Lung (tissue), 12 donors: Measurements from ENCODE around the gene SOBP. TPM values are rescaled to one million over a fixed set of nuclear protein-coding genes. Genes with fewer than 3 reads are reported as not detected.

Experiments used
- ATAC-seq: fragments of 200-7000 bp; cut with Tn5 transposase; one replicate; pipeline ENCODE4 v1.9.1; 2020; ENCODE audit warnings: moderate number of reproducible peaks; ENCODE audit not compliant: insufficient read depth, low FRiP score
- DNase-seq, 3 donors: peaks; one replicate each; pipeline ENCODE4 v3.0.0-alpha.2; 2013 to 2017
- H3K27ac ChIP-seq, 2 donors: one replicate each; pipeline ENCODE4 v1.5.1; 2013; ENCODE audit warnings: mild to moderate bottlenecking in 2 of 2, moderate library complexity in 2 of 2, control low read depth in 1 of 2, inconsistent platforms in 1 of 2, low read depth in 1 of 2, low read length in 1 of 2
- H3K27me3 ChIP-seq, 3 donors: one replicate each; pipeline ENCODE4 v1.5.1; 2013; ENCODE audit warnings: low read length in 2 of 3; ENCODE audit not compliant: control insufficient read depth in 3 of 3, insufficient read depth in 3 of 3
- H3K36me3 ChIP-seq, 4 donors: one replicate each; pipeline ENCODE4 v1.5.1; 2013; ENCODE audit warnings: low read length in 4 of 4, mild to moderate bottlenecking in 1 of 4, moderate library complexity in 1 of 4; ENCODE audit not compliant: control insufficient read depth in 4 of 4, insufficient read depth in 4 of 4
- H3K4me1 ChIP-seq, 5 donors: one replicate each; pipeline ENCODE4 v1.5.1; 2013; ENCODE audit warnings: low read length in 5 of 5, mild to moderate bottlenecking in 2 of 5, moderate library complexity in 1 of 5; ENCODE audit not compliant: control insufficient read depth in 5 of 5, insufficient read depth in 5 of 5
- H3K4me3 ChIP-seq: one replicate; pipeline ENCODE4 v1.5.1; 2013; ENCODE audit warnings: mild to moderate bottlenecking, control low read depth, moderate library complexity
- H3K9ac ChIP-seq, 2 donors: one replicate each; pipeline ENCODE4 v1.5.1; 2013; ENCODE audit warnings: low read length in 2 of 2, control low read depth in 1 of 2; ENCODE audit not compliant: insufficient read depth in 1 of 2
- H3K9me3 ChIP-seq, 4 donors: one replicate each; pipeline ENCODE4 v1.5.1; 2013; ENCODE audit warnings: low read length in 3 of 4, mild to moderate bottlenecking in 1 of 4, moderate library complexity in 1 of 4; ENCODE audit not compliant: control insufficient read depth in 4 of 4, insufficient read depth in 3 of 4
- CTCF ChIP-seq: IDR thresholded peaks from 2 replicates; pipeline ENCODE4 v1.5.1; 2012; ENCODE audit warnings: mild to moderate bottlenecking; ENCODE audit errors: control extremely low read depth, extremely low read depth
- WGBS, 2 donors: extraction: QIAGEN DNeasy Blood & Tissue Kit; methylation state at CpG; one replicate each; pipeline ENCODE4 v1.1.7; 2013; 5-methylcytosine and 5-hydroxymethylcytosine counted together
- polyA plus RNA-seq, 2 donors: library from polyadenylated mRNA; stranded (reverse); fragments of 200-250 nt; gene quantifications; one replicate each; pipeline ENCODE4 v1.2.1, GENCODE V29; 2013
- total RNA-seq, 2 donors: library from RNA; depleted of rRNA in 1 of 2; stranded (reverse); fragments of >200 nt in 1 of 2; gene quantifications; one replicate each; pipeline ENCODE4 v1.2.1, GENCODE V29; 2014 to 2021
- donor health status: control.
- donor health status: control.
- donor health status: Bipolar disorder and iron deficiency.
- donor health status: healthy.
- donor health status: DM: yes; HTN: yes; CAD: no.

Gene SOBP
- total and polyA plus RNA-seq, 4 donors: 1.6 to 14.5 (median 5.8) TPM

GRCh38 chr6:107674995-107675738, 185.2 kb downstream of the SOBP start:
- peak; percentile 92 for ATAC-seq
- 7 to 8% methylated on average over 15 of the region's 15 CpGs for WGBS, 2 donors
- Histone ChIP-seq H3K4me3 (no peak overlapping the region), H3K9ac (no peak overlapping the region), H3K9me3 (no peaks in the 10 kb centered on the region), H3K27me3 (no peaks in the 10 kb centered on the region), H3K36me3 (no peaks in the 10 kb centered on the region), H3K27ac (peak overlapping the region in 1 of 2 donors; percentile 34), H3K4me1 (peaks cover 0 to 14% (median 3%) of the 10 kb centered on the region in 5 donors)
- peak; percentile 97 for TF ChIP-seq CTCF
- DNase-seq: peak; percentile 88 to 92 (median 90)

DNA sequence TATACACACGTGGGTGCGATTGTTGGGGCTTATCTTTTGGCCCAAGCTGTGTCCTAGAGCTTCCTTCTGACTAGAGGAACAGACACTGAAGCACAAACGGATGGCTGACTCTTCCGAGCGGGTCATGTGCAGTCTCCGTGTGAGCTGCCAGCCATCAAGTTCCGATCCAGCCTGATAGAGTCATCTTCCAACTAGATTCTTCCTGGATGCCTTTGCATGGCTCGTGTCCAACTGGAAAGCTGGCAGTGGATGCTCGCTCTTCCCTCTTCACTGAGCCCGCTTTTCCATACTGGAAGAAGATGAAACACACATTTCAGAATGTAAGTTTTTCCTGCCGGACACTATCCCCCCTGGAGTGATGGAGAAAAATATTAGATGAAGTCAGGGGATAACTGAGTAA, 186.1 kb downstream of the SOBP start:
- H3K4me1 ChIP-seq: peaks cover 0 to 9% (median 0%) of the 10 kb centered on the region in 5 donors
- H3K27me3 ChIP-seq: no peaks in the 10 kb centered on the region
- H3K27ac ChIP-seq: no peak overlapping the region
- no peaks in the 10 kb centered on the region for H3K9me3 ChIP-seq
- TF ChIP-seq CTCF: no peak
- H3K4me3 ChIP-seq: no peak overlapping the region
- WGBS, 2 donors: 59 to 77% methylated on average over 11 of the region's 11 CpGs
- H3K9ac ChIP-seq: no peak overlapping the region
- no peaks in the 10 kb centered on the region for H3K36me3 ChIP-seq
- no peak for DNase-seq
- no peak for ATAC-seq

GRCh38 chr6:107677399-107677798, 187.5 kb downstream of the SOBP start:
- Histone ChIP-seq H3K27me3 (no peaks in the 10 kb centered on the region), H3K9me3 (no peaks in the 10 kb centered on the region), H3K36me3 (no peaks in the 10 kb centered on the region), H3K27ac (no peak overlapping the region), H3K9ac (no peak overlapping the region), H3K4me3 (no peak overlapping the region), H3K4me1 (peaks cover 0 to 3% (median 0%) of the 10 kb centered on the region in 5 donors)
- DNase-seq: no peak
- ATAC-seq: no peak
- WGBS, 2 donors: 96 to 100% methylated on average over 1 of the region's 1 CpG
- no peak for TF ChIP-seq CTCF
